GM18505 (cell line): ENCODE results near the gene FIP1L1.

Experiments
- ATAC-seq: cut with Tn5 transposase; IDR thresholded peaks from one replicate; pipeline ENCODE4 v1.9.1; 2021; ENCODE audit not compliant: unreplicated experiment
- POLR2A ChIP-seq: IDR thresholded peaks from 4 replicates; pipeline ENCODE4 v1.6.1; 2011; ENCODE audit warnings: borderline replicate concordance; ENCODE audit not compliant: insufficient read depth, insufficient read length; ENCODE audit errors: extremely low read depth

FIP1L1 gene

GRCh38 chr4:53490965-53491622, 113.7 kb downstream of the FIP1L1 start:
- no peak for ATAC-seq
- TF ChIP-seq POLR2A = no peak

GRCh38 chr4:53494851-53495250, 117.4 kb downstream of the FIP1L1 start:
- no peak for TF ChIP-seq POLR2A
- ATAC-seq = no peak

- ATAC-seq = no peak
- no peak for TF ChIP-seq POLR2A
Measured at GRCh38 chr4:53497487-53498244, 120.2 kb downstream of the FIP1L1 start.

GRCh38 chr4:53498706-53499105, 121.3 kb downstream of the FIP1L1 start:
- no peak for ATAC-seq
- TF ChIP-seq POLR2A = no peak

GRCh38 chr4:53499791-53500190, 122.3 kb downstream of the FIP1L1 start:
- no peak for TF ChIP-seq POLR2A
- ATAC-seq = no peak

GRCh38 chr4:53500546-53500945, 123.1 kb downstream of the FIP1L1 start:
- TF ChIP-seq POLR2A = no peak
- no peak for ATAC-seq

- no peak for ATAC-seq
- no peak for TF ChIP-seq POLR2A
Measured at GRCh38 chr4:53501561-53501960, 124.1 kb downstream of the FIP1L1 start.

- TF ChIP-seq POLR2A = no peak
- ATAC-seq = no peak
Measured at GRCh38 chr4:53502094-53502493, 124.7 kb downstream of the FIP1L1 start.

GRCh38 chr4:53505947-53506346, 128.5 kb downstream of the FIP1L1 start:
- no peak for ATAC-seq

GRCh38 chr4:53507058-53507457, 129.6 kb downstream of the FIP1L1 start:
- TF ChIP-seq POLR2A = no peak
- ATAC-seq = no peak

More at GRCh38 chr4:53505947-53506346, 128.5 kb downstream of the FIP1L1 start:
- TF ChIP-seq POLR2A = no peak

- TF ChIP-seq POLR2A = no peak
- ATAC-seq = no peak
Measured at GRCh38 chr4:53507671-53508286, 130.3 kb downstream of the FIP1L1 start.

GRCh38 chr4:53508446-53508845, 131.0 kb downstream of the FIP1L1 start:
- TF ChIP-seq POLR2A = no peak
- ATAC-seq = no peak

GRCh38 chr4:53510321-53510720, 132.9 kb downstream of the FIP1L1 start:
- no peak for ATAC-seq
- no peak for TF ChIP-seq POLR2A
